NCI-H2196 treated with DMSO at 0.1 percent for 48 hours (cell line): Measurements from ENCODE around the gene MOSPD3.
A peak's percentile ranks its signal among the peaks of the same experiment; 100 is the strongest.

Experiments
- DNase-seq: peaks from one replicate; lab custom pipeline; 2025; ENCODE audit not compliant: unreplicated experiment; lab: John Stamatoyannopoulos, UW

The MOSPD3 gene

DNA sequence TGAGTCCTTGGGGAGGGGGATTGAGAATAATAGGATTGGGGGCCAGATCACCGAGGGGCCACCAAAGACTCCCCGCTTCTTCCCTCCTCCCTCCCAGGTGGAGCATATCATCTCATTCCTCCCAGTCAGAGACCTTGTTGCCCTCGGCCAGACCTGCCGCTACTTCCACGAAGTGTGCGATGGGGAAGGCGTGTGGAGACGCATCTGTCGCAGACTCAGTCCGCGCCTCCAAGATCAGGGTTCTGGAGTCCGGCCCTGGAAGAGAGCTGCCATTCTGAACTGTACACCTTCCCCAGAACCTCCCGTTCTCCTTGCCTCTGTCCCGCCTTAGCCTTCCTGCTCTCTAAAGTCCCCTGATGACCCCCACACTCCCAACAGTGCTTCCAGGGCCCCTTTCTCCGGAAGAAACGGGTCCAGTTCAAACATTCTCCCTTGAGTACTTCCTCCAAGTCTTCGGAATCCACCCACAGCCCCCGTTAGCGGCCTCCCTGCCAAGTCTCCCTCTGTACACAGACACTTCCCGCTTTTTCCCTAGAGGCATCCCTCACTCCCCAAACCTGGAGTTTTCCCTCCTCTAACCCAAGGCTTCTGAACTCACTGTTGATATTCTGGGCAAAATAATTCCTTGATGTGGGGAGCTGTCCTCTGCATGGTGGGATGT, 22.1 kb upstream of the MOSPD3 start:
- DNase-seq: no peak

GRCh38 chr7:100591596-100591995, 20.7 kb upstream of the MOSPD3 start:
- DNase-seq: no peak

DNA sequence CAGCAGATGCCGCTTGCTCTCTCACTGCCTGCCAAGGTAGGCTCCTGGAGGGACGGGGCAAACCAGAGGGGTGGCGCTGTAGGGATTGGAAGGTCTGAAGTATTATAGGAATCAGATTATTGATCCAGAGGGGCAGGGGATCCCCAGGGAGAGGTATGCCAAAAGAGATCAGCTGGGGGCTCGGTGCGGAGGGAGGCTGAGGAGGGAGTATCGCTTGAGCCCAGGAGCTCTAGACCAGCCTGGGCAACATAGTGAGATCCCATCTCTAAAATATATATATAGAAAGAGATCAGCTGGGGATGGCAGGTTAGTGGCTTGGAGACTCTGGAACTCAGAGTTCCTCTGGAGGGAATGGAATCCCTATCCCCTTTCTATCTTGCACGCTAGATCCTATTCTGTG, 17.2 kb upstream of the MOSPD3 start:
- no peak for DNase-seq

- no peak for DNase-seq
Measured at GRCh38 chr7:100598425-100598824, 13.9 kb upstream of the MOSPD3 start.

GRCh38 chr7:100599911-100600729, 12.2 kb upstream of the MOSPD3 start:
- no peak for DNase-seq

DNA sequence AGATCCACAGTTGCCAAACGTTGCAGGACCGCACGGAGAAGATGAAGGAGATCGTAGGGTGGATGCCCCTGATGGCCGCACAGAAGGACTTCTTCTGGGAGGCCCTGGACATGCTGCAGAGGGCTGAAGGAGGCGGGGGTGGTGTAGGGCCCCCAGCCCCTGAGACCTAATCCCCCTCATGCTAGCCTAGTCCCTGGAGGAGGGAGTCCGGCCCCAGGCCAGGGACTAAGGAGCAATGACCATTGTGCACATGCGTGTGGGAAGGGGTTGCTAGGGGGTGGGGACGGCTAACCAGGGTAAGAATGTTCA, 11.7 kb upstream of the MOSPD3 start:
- DNase-seq: no peak

DNA sequence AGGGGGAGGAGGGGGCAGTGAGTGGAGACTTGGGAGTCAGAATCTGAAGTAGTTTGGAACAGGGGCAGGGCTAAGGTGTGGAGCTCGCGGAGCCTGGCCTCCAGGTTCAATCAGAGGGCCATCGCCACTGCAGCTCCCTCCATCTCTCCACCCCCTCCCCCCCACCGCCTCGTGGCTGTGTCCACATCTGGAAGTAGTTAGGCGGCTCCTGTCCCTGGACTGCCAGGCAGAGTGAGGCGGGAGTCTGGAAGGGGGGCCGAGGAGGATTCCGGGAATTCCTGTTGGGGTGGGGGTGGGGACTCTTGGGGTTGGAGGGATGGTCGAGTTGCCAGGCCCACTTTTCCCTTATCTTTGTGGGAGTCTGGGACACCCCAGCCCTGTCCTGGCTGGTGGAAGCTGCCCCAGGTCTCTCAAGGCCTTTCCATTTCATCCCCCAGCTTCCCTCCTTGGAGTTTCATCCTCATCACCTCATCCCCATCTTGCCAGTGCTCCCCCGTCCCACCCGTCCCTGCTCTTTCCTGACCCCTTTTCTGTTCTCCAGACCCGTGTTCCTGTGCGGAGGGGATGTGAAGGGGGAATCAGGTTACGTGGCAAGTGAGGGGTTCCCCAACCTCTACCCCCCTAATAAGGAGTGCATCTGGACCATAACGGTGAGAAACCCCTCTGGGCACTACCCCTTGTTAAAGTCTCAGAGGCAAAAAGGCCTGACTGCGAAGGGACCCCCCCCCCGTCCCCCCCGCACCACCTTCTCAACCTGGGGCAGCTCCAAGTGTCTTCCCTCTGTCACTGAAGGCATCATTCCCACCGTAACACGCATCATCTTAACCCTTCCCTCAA, 9.2 kb upstream of the MOSPD3 start:
- no peak for DNase-seq

DNA sequence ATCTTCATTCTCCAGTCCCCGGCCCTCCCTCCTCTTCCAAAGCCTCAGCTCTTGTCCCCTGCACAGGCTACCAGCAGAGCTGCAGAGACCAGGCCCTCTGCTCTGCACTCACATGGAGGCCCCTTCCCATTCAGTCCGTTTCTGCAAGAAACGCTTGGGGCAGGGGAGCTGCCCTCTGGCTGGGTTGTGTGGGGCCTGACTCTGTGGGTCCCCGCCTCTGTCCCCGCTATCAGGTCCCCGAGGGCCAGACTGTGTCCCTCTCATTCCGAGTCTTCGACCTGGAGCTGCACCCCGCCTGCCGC, 8.7 kb upstream of the MOSPD3 start:
- no peak for DNase-seq

GRCh38 chr7:100604028-100604975, 8.0 kb upstream of the MOSPD3 start:
- peak; percentile 61 for DNase-seq

DNA sequence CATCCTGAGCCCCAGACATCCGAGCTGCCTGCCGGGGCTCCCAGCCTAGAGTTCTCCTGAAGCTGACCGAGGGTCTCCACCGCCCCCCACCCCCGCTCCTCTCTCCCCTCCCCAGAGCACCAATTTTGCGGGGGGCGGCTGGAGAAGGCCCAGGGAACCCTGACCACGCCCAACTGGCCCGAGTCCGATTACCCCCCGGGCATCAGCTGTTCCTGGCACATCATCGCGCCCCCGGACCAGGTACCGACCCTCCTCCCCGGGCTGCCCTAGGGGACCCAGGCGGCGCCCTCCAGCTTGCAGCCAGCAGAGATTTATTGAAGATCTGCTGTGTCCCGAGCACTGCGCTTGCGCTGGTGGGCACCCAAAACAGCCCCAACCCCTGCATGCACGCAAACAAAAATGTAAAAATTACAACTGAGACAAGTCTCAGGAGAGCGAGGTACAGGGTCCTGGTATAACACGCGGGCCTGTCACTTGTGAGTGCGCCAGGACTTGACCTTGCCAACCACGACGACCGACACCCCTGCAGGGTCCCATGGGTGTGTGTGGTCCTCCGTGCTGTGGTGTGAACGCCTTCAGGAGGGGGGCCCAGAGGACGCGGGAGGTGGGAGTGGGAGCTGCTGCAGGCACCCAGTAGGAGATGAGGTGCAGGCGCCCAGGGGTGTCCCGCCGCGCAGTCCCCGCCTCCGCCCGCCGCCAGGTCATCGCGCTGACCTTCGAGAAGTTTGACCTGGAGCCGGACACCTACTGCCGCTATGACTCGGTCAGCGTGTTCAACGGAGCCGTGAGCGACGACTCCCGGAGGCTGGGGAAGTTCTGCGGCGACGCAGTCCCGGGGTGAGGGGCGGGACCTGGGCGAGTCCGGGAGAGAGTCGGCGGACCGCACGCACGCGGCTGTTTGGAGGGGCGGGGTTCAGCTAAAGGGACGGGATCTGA, 7.1 kb upstream of the MOSPD3 start:
- DNase-seq: no peak

GRCh38 chr7:100606313-100606712, 6.0 kb upstream of the MOSPD3 start:
- no peak for DNase-seq

- DNase-seq: no peak
Measured at GRCh38 chr7:100607111-100607510, 5.2 kb upstream of the MOSPD3 start.

DNA sequence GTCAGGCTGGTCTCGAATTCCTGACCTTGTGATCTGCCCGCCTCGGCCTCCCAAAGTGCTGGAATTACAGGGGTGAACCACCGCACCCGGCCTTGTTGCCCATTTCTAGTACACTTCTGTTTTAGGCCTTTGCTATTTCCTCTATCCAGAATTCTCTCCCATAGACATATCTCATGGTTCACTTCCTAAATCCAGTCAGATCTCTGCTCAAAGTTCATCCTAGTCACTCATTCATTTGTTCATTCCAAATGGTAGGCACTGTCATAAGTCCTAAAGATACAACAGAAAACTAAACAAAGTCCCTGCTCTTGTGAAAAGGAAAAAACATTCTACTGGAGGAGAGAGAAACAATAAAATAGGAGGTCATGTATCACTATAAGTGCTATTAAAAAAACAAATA, 2.4 kb upstream of the MOSPD3 start:
- DNase-seq: no peak

GRCh38 chr7:100612730-100613390, 520 bp downstream of the MOSPD3 start:
- DNase-seq: no peak

- DNase-seq: no peak
Measured at GRCh38 chr7:100613412-100614175, 1.3 kb downstream of the MOSPD3 start.

GRCh38 chr7:100614308-100614861, 2.0 kb downstream of the MOSPD3 start:
- no peak for DNase-seq

GRCh38 chr7:100620239-100620638, 7.9 kb downstream of the MOSPD3 start:
- DNase-seq: no peak

GRCh38 chr7:100620804-100621203, 8.5 kb downstream of the MOSPD3 start:
- no peak for DNase-seq
